ENCODE data around the gene SURF2.
A peak's percentile ranks its signal among the peaks of the same experiment; 100 is the strongest.
"Not testable (repeated sequence)": the region's sequence is repeated elsewhere in the genome, so short reads cannot be mapped to it uniquely, and the experiment has no call there.

The SURF2 gene

DNA sequence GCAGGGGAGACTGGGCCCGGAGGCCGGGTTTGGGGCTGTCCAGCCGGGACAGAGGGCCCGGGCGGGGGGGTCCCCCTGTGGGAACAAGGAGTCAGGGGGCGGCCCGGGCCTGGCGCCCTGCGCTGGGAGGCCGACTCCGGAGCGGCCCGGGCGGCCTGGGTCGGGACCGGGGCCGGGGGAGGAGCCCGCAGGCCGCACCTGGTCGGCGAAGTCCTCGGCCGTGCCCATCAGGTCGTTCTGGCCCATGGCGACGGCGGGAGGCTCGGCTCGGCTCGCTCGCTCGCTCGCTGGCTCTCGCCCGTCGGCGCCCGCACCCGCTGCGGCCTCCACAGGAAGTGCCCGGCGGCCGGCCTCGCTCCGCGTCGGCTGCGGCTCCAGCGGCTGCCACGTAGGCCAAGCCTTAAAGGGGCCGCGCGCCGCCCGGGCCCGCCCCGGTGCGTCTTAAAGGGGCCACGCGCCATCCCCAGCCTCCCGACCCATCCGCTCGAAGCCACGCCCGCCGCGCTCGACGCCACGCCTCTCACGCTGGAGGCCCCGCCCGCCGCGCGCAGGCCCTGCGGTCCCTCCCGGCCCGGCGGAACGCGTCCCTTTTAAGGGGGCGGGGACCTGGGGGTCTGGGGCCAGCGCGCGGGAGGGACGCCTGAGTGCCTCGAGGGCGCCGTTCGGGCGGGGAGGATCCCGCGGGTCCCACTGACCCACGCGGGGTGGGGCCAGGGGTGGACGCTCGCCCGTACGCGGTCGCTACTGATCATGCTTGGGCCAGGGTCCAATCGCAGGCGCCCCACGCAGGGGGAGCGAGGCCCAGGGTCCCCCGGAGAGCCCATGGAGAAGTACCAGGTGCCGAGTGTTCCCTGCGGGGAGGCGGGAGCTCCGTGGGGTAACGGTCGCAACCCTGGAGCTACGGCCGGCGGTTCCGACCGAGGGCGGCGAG, 19.6 kb downstream of the SURF2 start, which contains the start of the genes STKLD1 and SURF4:
STKLD1 (plus strand) TSS at position 643 of the 931 bp plus-strand sequence; CDS start at position 751, 108 bp downstream.
SURF4 (minus strand) TSS at position 337 of the 931 bp plus-strand sequence; CDS start at position 246, 91 bp downstream.
- peak; percentile 32 to 98 (median 88) for DNase-seq

DNA sequence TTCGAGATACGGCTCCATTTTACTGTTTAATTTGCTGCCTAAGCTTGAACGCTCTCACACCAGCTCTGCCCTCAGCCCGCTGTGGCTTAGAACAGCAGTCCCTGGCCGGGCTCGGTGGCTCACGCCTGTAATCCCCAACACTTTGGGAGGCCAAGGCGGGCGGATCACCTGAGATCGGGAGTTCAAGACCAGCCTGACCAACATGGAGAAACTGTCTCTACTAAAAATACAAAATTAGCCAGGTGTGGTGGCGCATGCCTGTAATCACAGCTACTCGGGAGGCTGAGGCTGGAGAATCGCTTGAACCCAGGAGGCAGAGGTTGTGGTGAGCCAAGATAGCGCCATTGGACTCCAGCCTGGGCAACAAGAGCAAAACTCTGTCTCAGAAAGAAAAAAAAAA, 20.9 kb downstream of the SURF2 start:
- DNase-seq = not testable (repeated sequence)

DNA sequence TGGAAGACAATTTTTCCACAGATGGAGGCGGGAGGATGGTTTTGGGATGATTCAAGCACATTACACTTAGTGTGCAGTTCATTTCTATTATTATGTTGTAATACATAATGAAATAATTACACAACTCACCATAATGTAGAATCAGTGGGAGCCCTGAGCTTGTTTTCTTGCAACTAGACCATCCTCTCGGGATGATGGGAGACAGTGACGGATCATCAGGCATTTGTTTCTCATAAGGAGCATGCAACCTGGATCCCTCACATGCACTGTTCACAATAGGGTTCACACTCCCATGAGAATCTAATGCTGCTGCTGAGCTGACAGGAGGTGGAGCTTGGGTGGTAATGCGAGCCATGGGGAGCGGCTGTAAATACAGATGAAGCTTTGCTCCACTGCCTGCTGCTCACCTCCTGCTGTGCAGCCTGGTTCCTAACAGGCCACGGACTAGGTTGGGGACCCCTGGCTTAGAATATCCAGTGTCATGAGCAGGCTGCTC, 21.4 kb downstream of the SURF2 start:
- no peak for DNase-seq

DNA sequence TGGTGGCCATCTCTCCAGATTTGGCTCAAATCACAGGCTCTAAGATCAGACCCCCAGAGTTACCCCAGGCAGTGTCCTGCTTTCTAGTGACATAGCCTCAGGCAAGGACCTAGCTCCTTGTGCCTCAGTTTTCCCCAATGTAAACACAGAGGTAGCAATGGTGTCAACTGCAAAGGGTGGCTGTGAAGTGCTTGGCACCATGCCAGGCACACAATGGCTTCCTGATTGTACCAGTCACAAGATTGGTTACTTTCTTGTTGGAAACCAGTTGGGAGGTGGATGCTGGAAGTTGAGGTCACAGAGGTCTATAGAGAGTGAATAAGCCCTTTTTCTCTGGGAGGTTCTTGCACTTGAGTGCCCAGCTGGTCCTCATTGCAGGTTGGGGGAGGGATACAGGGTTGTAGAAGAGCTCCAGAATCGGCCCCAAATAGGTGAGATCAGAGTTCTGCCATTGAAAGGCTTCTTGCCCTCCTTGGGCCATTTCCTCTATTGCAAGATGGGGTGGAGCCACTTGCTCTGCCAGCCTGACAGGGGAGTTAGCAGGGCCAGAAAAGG, 22.1 kb downstream of the SURF2 start:
- DNase-seq = no peak

DNA sequence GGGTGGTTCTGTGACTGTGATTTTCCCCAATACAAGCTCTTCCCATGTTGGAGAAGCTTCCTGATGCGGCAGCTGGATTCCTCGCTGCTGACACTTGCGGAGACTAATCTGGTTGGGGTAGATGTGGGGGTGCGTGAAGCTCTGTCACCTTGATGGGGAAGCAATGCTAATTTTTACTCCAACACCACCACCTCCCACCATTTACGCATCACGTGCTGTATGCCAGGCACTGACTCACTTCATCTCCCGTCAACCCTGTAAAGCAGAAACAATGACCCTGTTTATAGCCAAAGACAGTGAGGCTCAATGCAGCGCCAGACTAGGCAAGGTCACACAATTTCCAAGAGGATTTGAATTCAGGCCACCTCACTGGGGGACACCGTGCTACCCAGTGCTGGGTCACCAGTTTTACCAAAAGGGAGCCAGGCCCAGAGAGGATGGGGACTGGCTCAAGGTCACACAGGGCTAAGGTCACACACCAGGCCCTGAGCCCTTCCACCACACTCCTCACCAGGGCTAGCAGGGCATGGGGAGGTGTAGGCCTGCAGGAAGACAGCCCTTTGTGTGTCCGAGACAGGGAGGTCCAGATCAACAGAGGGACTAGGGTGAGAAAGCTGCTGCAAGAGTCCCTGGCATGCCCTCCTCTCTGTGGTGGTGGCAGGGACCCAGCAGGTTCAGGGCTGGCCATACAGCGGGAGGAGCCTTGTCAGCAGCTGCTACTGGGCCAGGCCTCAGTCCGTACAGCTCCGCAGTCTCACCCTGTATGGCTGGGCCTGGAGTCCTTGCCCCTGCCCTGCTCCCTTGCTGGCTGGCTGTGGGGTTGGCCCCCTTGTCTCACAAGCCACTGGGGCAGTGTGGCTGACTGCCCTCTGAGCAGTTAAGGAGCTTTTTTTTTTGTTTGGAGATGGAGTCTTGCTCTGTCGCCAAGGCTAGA, 23.1 kb downstream of the SURF2 start:
- peak in 23 of 56 donors; percentile 10 to 60 (median 34) for DNase-seq

DNA sequence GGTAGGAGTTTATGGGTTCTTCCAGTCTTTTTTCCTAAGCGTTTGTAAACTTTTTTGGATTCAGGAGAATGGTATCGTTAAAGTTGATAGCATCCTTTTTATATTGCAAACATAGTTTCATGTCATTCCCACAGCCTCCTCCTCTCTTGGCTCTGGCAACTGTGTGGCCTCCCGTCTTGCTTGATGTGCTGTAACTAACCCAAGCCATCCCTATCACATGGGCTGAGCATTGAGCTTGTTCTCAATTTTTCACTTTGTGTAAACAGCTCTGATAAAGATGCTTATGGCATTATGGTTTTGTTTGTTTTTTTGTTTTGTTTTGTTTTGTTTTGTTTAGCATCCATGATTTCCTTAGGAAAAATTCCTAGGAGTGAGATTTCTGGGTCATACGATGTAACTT, 24.4 kb downstream of the SURF2 start:
- no peak for DNase-seq

DNA sequence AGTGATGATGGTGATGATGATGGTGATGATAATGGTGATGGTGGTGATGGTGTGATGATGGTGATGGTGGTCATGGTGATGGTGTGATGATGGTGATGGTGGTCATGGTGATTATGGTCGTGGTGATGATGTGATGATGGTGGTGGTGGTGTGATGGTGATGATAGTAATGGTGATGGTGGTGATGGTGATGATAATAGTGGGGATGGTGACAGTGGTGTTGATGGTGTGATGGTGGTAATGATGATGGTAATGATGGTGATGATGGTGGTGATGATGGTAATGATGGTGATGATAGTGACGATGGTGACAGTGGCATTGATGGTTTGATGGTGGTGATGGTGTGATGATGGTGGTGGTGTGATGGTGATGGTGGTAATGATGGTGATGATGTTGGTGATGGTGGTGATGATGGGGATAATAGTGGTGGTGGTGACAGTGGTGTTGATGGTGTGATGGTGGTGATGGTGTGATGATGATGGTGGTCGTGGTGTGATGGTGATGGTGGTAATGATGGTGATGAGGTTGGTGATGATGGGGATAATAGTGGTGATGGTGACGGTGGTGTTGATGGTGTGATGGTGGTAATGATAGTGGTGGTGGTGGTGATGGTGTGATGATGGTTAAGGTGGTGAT, 26.3 kb downstream of the SURF2 start:
- no peak for DNase-seq

DNA sequence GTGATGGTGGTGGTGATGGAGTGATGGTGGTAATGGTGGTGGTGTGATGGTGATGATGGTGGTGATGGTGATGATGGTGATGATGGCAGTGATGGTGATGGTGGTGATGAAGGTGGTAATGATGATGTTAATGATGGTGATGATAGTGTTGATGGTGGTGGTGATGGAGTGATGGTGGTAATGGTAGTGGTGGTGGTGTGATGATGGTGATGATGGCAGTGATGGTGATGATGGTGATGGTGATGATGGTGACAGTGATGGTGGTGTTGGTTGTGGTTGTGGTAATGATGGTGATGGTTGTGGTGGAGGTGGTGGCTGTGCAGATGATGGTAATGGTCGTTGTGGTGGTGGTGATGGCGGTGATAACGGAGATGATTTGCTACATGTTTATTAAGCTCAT, 27.1 kb downstream of the SURF2 start:
- no peak for DNase-seq

DNA sequence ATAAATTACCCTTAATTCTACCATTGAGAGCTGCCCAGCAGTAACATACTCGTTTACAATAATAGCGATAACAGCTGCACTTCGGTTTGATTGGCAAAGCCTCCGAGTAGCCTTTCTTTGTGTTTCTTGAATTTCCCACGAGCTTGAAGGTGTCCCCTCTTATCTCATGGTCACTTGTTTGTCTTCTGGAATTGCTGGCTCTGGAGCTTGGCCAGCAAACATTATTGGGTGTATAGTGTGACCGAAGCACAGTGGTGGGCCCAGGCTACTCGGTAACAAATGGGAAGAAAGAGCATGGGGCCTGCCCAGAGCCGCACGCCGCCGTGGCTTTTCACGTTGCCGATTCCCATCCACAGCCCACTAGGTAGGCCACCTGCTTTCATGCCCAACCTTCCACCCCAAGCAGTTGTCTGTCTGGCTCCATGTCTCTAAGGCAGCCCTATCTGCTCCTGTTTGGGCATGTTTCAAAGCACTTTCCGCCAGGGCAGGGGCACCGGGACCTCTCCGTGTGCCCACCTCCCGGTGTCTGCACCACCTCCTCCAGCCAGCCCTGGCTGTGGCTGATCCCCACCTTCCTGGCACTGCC, 28.5 kb downstream of the SURF2 start:
- DNase-seq = no peak

DNA sequence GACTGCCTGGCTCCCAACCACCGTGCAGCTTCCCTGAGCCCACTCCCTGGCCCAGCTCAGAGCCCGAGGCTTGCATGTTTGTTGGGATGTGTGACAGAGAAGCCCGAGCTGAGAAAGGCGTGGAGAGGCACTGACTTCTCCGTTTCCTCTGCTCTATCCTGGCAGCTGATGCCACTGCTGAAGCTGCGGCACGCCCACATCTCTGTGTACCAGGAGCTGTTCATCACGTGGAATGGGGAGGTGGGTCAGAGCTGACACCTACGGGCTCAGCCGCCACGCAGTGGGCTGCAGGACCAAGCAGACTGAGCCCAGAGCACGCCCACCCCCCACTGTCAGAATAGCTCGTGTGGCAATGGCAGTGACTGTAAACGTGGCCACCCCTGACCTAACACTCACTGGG, 29.1 kb downstream of the SURF2 start:
- DNase-seq = peak in 2 of 56 donors; percentile 18 to 25

DNA sequence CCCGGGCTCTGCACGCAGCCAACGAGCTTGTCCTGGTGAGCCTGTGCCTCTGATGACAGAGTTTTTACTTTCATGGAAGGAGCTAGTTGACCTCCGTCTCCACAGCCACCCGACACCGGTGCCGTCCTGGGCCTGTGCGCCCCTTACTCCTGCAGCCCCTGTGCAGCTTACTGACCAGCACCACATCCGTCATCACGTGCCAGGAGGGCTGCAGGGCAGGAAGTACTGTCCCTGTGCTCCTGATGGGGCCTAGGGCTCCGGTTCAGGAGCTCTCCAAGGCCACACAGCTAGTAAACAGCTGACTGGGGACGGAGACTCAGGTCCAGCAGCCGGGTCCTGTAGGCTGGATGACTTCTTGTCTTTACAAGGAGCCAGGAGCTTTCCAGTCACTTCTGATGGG, 30.0 kb downstream of the SURF2 start:
- DNase-seq = no peak

DNA sequence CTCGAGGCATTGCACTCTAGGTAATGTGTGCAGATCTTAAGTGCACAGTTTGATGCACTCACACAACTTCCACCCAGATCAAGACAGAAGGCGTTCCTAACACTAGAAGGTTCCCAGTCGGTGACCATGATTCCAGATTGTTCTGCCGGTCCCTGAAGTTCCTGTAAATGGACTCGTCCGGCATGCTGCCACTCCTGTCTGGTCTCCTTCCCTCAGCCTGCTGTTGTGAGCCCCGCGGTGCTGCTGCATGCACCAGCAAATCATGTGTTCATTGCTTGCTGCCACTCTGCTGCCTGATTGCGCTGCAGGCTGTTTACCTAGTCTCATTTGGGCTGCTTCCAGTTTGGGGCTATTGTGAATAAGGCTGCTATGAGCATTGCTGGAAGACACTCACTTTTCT, 31.3 kb downstream of the SURF2 start:
- DNase-seq = no peak

DNA sequence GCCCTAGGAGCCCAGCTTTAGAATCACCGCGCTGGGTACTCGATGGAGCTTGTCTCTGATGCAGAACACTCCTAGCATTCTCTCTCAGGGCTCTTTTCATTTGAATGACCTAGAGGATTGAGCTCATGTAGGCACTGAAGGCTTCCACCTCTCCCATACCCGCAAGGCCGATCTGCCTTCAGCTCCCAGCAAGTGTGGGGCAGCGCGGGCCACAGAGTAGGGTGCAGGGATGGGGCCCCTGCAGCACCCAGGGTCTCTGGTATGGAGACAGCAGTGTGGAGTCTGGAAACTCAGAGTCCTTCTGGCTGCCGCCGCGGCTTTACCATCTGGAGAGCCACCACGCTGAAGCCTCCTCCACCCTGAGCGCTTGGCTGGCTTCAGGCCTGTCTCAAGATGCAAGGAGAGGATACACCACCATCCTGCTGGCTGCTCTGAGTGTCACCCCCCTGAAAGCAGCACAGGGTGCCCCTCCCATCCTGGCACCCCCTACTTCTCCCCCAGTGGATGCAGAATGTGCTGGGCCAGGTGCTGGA, 32.7 kb downstream of the SURF2 start:
- DNase-seq = peak in 1 of 56 donors; percentile 10

DNA sequence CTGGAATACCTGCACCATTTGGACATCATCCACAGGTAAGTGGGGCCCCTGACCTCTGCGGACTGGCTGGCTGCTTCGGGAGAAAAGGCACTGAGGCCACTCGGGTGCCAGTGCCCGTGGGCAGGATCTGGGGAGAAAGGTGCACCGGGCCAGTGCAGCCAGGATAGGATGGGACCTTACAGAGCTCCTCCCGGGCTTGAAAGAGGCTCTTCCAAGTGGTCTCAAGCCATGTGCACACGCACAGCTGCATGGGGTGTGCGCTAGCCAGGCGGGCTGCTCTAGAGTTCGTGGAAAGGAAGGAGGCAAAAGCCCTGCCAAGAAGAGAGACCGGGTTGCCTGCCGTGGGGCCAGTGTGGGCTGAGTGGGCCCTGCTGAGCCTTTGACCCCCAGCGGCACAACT, 33.2 kb downstream of the SURF2 start:
- no peak for DNase-seq

DNA sequence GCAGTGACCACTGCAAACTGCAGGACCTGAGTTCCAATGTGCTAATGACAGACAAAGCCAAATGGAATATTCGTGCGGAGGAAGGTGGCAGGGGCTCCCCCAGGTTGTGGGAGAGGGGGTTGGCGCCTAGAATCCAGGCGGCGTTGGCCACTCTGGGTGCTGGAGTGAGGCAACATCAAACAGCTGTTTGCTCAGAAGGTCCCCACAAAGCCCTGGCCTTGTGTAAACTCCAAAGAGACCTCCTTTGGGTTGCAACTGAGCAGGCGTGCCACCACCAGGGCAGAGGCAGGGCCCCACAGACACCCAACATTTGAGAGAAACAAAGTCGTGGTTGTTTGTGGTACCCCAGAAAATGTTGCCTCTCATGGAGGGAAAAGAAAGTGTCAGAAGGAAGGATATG, 34.4 kb downstream of the SURF2 start:
- no peak for DNase-seq

DNA sequence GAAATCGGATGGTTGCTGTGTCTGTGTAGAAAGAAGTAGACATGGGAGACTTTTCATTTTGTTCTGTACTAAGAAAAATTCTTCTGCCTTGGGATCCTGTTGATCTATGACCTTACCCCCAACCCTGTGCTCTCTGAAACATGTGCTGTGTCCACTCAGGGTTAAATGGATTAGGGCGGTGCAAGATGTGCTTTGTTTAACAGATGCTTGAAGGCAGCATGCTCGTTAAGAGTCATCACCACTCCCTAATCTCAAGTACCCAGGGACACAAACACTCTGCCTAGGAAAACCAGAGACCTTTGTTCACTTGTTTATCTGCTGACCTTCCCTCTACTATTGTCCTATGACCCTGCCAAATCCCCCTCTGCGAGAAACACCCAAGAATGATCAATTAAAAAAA, 35.1 kb downstream of the SURF2 start:
- DNase-seq = not testable (repeated sequence)

DNA sequence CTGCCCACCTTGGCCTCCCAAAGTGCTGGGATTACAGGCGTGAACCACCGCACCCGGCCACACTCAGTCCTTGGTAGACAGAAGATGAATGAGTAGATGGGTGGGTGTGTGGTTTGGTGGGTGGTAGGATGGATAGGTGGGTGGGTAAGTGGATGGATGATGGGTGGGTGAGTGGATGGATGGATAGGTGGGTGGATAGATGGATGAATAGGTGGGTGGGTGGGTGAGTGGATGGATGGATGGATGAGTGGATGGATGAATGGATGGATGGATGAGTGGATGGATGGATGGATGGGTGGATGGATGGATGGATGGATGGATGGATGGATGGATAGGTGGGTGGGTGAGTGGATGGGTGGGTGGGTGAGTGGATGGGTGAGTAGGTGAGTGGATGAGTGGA, 36.0 kb downstream of the SURF2 start:
- not testable (repeated sequence) for DNase-seq

DNA sequence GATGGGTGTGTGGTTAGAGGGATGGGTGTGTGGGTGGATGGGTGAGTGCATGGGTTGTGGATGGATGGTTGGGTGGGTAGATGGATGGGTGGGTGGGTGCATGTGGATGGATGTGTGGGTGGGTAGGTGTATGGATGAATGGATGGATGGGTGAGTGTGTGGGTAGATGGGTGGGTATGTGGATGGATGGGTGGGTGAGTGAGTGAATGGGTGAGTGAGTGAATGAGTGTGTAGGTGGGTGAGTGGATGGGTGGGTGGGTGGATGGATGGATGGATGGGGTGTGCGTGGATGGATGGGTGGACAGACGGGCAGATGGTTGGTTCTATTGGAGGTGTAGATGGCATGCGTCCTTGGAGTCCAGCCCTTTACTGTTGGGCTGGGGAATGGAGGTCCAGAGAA, 37.0 kb downstream of the SURF2 start:
- DNase-seq = no peak

DNA sequence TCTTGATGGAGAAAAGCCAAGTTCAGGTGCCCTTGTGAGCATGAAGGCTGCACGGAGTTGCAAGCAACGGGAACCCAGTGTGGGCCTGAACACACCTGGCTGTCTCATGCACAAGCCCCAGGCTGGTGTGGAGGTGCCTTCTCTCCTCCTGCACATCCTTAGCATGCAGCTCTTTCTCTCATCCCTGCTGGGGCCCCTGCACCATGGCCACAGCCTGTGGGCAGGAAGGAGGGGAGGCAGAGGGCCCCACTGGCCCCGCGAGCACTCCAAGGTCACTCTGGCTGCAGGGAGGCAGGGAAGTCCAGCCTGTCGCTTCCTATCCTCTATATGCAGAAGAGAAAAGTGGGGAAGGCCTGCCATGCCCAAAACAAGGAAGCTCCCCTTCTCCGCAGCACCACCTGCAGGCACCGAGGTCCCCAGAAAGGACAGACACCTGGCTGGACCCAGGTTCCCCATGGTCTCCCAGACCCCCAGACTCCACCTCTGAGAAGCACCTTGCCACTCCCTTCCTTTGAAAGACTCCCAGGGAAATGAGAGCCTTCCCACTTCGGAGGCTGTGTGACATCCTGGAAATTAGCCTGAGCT, 38.4 kb downstream of the SURF2 start:
- no peak for DNase-seq

DNA sequence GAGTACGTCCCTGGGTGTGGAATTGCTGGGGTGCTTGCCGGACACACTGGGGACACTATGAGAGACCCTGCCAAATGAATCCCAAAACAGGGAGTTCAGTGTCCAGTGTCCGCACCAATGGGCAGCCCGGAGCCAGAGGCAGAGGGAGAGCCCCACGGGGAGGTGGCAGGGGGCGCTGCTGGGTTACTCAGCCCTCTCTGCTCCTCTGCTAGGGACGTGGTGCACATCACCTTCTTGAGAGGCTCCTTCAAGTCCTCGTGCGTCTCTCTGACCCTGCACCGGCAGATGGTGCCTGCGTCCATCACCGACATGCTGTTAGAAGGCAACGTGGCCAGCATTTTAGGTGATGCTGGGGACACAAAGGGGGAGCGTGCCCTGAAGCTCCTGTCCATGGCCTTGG, 40.6 kb downstream of the SURF2 start:
- DNase-seq = peak in 2 of 56 donors; percentile 8 to 30
